SIG-M5 (cell line): ENCODE data around the gene RIMBP2.
"Not testable (repeated sequence)": the region's sequence is repeated elsewhere in the genome, so short reads cannot be mapped to it uniquely, and the experiment has no call there.

ENCODE experiments used
- DNase-seq: peaks from one replicate; lab custom pipeline; 2025; lab: John Stamatoyannopoulos, UW

The RIMBP2 gene

GRCh38 chr12:130706885-130707570 lies 9.1 kb downstream of the RIMBP2 start:
- DNase-seq, result no peak

DNA sequence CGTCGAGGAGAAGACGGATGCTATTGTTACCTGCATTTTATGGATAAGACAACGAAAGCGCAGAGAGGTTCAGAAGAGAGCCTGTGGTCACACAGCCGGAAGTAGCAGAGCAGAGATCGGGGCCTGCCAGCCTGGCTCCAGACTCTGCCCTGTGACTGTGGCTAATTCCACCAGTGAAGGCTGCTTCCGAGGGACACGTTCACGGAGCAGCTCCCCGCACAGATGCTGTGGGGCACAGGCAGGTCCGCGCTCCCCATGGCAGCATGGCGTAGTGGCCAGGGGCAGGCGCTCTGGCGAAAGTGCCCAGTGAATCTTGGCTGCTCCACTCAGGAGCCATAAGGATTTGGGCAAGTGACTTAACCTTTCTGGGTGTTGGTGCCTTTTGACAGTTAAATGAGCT lies 9.8 kb downstream of the RIMBP2 start:
- no peak for DNase-seq

- no peak for DNase-seq
Measured at GRCh38 chr12:130705178-130705822, 10.8 kb downstream of the RIMBP2 start.

- no peak for DNase-seq
Measured at GRCh38 chr12:130704606-130705005, 11.5 kb downstream of the RIMBP2 start.

- no peak for DNase-seq
Measured at GRCh38 chr12:130703733-130704375, 12.2 kb downstream of the RIMBP2 start.

DNA sequence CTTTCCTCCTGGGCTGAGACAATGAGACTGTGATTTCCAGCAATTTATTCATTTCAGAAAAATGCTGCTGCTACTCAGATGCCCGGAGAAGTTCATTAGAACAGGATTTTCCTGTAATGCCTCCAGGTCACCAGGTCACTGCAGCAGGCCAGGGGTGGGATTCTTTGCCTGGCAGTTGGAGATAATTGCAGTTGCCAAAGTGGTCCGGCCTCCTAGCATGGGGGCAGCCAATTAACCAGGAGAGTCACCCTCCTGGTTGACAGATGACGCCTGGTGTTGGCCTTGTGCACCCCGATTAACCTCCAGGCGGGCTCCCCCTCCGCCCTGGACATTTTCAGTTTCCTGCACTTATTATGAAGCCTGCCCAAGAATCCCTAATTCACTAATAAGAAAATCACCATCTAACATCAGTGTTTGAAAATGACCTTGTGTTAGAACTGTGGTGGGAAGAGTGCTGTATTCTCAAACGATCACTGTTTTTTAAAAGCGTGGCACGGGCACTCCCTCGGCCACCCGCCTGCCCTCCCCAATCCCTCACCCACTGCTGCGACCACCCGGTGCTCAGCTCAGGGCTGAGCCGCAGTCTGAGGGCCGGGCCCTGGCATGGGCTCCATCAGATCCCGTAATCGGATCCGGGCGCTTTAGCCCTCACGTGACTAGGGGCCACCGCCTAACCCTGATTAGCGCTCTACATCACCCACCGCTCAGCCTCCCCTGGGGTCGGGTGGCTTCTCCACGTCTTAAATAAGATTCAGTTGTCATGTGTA lies 12.9 kb downstream of the RIMBP2 start:
- DNase-seq, result no peak

DNA sequence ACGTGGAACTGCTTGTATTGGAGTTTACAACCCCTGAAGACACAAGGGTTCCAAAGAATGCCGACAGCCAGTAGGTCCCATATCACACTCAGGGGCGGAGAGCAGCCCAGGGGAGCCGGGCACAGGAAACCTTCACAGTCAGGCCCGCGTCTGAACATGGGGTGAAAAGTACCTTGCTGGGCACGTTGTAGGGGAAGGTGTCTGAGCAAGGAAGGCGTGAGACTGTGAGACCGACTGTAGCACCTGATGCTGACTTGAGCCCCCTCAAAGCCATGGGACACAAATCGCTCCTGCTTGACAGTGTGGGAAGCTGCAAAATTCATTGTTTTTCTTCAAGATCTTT lies 14.7 kb downstream of the RIMBP2 start:
- no peak for DNase-seq

- no peak for DNase-seq
Measured at GRCh38 chr12:130700492-130701401, 15.4 kb downstream of the RIMBP2 start.

GRCh38 chr12:130698106-130698505 lies 18.0 kb downstream of the RIMBP2 start:
- DNase-seq, result no peak

GRCh38 chr12:130696379-130697100 lies 19.6 kb downstream of the RIMBP2 start:
- DNase-seq, result no peak

DNA sequence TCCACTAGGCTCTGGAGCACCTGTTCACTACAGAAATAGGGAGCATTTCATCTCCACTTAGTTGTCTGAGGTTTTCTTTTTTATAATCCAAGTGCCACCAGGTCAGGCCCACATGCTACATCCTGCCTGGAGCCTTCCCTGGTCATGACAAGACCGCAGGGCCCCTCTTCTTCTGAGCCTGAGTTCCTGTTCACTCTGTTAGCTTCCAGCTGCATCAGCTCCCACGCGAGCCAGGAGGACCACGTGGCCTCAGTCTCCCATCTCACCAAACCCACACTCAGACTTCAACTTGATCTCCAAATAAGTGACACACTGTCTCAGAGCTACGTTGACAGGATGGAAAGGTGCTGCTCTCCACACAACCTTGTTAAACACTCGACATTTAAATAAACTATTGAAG lies 21.0 kb downstream of the RIMBP2 start:
- no peak for DNase-seq

- no peak for DNase-seq
Measured at GRCh38 chr12:130689408-130690405, 26.4 kb downstream of the RIMBP2 start.

- DNase-seq, result not testable (repeated sequence)
Measured at GRCh38 chr12:130688999-130689398, 27.1 kb downstream of the RIMBP2 start.

DNA sequence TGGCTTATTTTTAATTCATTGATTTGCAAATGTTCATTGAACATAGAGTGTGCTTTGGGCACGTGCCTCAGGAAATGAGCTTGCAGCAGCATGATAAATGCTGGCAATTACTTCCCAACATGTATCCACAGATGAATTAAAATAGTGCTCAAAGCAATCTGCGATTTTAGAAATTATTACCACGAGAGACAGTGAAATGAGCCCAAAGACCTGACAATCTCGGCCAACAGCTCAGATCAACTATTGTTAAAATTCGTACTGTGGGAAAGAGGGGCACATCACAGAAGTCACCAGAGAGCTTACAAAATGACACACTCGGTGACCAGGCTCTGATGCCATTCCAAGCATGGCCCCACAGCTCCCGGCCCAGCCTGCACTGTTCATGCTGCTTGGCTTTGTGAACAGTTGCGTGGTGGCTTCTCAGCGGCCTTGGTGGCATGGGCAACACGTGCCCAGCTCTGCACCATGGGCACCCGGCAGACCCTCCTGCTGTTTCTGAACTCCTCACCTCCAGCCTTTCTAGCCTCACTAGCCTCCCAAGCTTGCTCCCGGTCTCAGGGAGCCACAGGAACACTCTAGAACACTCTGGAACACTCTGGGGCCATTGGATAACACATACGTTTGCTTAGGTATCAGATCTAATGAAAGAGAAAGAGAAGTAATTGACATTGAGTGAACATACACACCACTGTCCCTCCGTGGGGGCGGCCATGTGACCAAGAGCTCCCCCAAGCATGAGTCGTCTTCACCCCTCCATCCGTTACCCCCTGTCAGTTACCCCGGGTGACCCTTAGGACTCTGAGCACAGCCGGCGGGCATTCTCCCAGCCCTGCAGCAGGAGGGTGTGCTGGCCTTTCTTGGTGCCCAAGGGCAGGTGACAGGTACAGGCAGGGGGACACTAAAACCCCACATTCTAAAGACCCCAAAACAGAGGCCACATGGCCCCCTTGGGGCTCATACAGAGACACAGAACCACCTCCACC lies 28.0 kb downstream of the RIMBP2 start:
- DNase-seq, result no peak

- DNase-seq, result no peak
Measured at GRCh38 chr12:130687190-130687589, 28.9 kb downstream of the RIMBP2 start.

DNA sequence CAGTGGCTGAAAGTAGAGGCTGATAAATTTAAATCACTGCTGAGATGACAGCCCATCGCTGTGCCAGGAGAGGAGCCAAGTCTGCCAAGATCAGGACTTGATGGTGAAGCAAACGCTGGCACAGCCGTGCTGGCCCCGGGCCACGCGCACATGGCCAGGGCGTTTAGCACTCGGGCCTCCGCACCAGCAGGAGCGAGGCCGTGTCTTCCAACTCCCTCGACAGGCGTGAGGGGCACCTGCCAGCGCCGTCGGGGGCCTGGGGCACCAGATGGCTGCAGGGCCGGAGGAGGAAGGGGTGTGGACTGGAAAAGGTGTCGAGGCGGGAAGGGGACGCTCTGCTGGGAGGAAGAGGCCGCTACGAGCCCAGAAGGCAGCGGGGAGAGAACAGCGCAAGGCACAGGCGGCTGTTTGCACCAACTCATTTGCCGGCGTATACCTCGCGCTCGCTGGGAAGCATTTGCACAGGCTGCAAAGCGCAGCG lies 29.5 kb downstream of the RIMBP2 start:
- DNase-seq, result no peak

DNA sequence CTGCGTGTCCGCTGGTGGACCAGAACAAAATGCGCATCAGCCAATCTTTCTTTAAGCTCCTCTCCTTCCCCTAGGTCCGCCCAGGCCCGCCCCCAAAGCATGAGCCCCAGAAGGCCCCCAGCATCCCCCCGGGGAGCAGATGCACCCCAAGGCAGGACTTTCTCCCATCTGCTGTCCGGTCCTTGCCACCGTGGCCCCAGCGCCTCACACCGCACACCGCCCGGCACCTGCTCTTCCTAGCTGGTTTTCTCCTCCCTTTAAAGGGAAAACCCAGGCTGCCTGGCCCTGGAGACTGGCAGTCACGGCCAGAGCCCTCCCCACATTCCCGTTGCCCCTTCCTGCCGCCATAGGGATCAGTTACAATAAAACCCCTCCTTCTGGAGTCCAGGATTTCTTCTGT lies 30.2 kb downstream of the RIMBP2 start:
- no peak for DNase-seq

DNA sequence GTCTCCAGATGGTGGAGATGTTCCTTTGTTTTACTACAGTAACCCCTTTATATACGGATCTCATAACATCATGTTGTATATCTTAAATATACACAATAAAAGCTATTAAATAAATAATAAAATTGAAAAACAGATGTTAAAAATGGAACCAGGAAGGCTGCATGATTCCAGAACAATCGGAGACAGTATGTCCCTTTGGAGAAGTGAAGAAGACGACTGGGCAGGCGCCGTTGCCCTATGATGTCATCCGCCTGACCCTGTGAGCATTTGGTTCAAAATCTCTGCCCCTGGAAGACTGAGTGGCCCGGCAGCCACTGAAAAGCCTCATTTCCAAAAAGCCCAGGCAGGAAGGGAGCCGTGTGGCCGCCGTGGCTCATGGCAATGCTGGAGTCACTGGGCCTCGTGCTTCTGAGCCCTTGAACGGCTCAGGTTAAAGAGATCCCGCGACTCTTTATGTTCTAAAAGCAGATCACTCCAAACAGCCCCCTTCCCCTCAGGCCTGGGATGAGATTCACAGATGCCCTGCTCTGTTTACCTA lies 30.8 kb downstream of the RIMBP2 start:
- no peak for DNase-seq
